SU-DHL-6 (cell line): Measurements from ENCODE around the gene AKAP8L.

Source experiments
- H2AFZ ChIP-seq: fragments of 200-600 bp; sonication (generic); 2 replicates; pipeline ENCODE4 v1.6.1; 2014; ENCODE audit warnings: low read depth, mild to moderate bottlenecking, moderate library complexity, mixed read lengths, antibody characterized with exemption, low read length; ENCODE audit not compliant: severe bottlenecking
- H3F3A ChIP-seq: fragments of 200-600 bp; shearing (Covaris generic); 2 replicates; pipeline ENCODE4 v1.6.0; 2016; ENCODE audit warnings: antibody characterized with exemption, mild to moderate bottlenecking; ENCODE audit not compliant: insufficient read depth
- H3K27ac ChIP-seq: fragments of 200-600 bp; sonication (generic); 2 replicates; pipeline ENCODE4 v1.5.1; 2016; ENCODE audit warnings: low read depth, mild to moderate bottlenecking, low read length, moderate library complexity, mixed read lengths
- H3K27me3 ChIP-seq: fragments of 200-600 bp; sonication (generic), shearing (Covaris generic); 2 replicates; pipeline ENCODE4 v1.6.0; 2014; ENCODE audit warnings: mild to moderate bottlenecking, low read length
- H3K36me3 ChIP-seq: fragments of 200-600 bp; sonication (generic); 2 replicates; pipeline ENCODE4 v1.6.1; 2014; ENCODE audit warnings: mild to moderate bottlenecking, low read length, mixed read lengths
- H3K4me2 ChIP-seq: fragments of 300-600, 200-600 bp; shearing (Covaris generic), sonication (generic); 2 replicates; pipeline ENCODE4 v1.6.0; 2014; ENCODE audit warnings: low read length, low read depth, mild to moderate bottlenecking; ENCODE audit not compliant: poor library complexity, severe bottlenecking
- H3K4me3 ChIP-seq: fragments of 200-600 bp; sonication (generic); 2 replicates; pipeline ENCODE4 v1.5.1; 2014; ENCODE audit warnings: antibody characterized with exemption, low read length, mild to moderate bottlenecking, mixed read lengths; ENCODE audit not compliant: insufficient read depth, poor library complexity, severe bottlenecking
- H3K79me2 ChIP-seq: fragments of 200-600 bp; sonication (generic); 2 replicates; pipeline ENCODE4 v1.6.1; 2014; ENCODE audit warnings: mild to moderate bottlenecking, low read length, moderate library complexity; ENCODE audit not compliant: insufficient read depth
- H3K9ac ChIP-seq: fragments of 200-600 bp; sonication (generic); 2 replicates; pipeline ENCODE4 v1.7.0; 2014; ENCODE audit warnings: mild to moderate bottlenecking, low read length
- H3K9me2 ChIP-seq: fragments of 200-600 bp; sonication (generic); replicated peaks from 2 replicates; pipeline ENCODE4 v1.6.1; 2014; ENCODE audit warnings: low read length; ENCODE audit not compliant: insufficient read depth
- H3K9me3 ChIP-seq: fragments of 200-600 bp; sonication (generic); 2 replicates; pipeline ENCODE4 v1.6.1; 2014; ENCODE audit warnings: low read length, mixed read lengths; ENCODE audit not compliant: insufficient read depth
- H4K20me1 ChIP-seq: fragments of 200-600 bp; sonication (generic); 2 replicates; pipeline ENCODE4 v1.6.1; 2014; ENCODE audit warnings: low read depth, mild to moderate bottlenecking, antibody characterized with exemption, low read length, moderate library complexity, mixed read lengths
- EZH2phosphoT487 ChIP-seq: fragments of 200-600 bp; sonication (generic), shearing (Covaris generic); conservative IDR thresholded peaks from 2 replicates; pipeline ENCODE4 v1.6.1; 2018; ENCODE audit warnings: mild to moderate bottlenecking, antibody characterized with exemption, low read length, moderate library complexity, mixed read lengths
- TF ChIP-seq, protein P1 (sequence below): fragments of 200-600 bp; sonication (generic); IDR thresholded peaks from one replicate; pipeline ENCODE4 v1.5.1; 2017; ENCODE audit warnings: antibody characterized with exemption, mild to moderate bottlenecking, low read length, moderate library complexity; ENCODE audit not compliant: insufficient read depth, poor library complexity, severe bottlenecking

Gene AKAP8L

DNA sequence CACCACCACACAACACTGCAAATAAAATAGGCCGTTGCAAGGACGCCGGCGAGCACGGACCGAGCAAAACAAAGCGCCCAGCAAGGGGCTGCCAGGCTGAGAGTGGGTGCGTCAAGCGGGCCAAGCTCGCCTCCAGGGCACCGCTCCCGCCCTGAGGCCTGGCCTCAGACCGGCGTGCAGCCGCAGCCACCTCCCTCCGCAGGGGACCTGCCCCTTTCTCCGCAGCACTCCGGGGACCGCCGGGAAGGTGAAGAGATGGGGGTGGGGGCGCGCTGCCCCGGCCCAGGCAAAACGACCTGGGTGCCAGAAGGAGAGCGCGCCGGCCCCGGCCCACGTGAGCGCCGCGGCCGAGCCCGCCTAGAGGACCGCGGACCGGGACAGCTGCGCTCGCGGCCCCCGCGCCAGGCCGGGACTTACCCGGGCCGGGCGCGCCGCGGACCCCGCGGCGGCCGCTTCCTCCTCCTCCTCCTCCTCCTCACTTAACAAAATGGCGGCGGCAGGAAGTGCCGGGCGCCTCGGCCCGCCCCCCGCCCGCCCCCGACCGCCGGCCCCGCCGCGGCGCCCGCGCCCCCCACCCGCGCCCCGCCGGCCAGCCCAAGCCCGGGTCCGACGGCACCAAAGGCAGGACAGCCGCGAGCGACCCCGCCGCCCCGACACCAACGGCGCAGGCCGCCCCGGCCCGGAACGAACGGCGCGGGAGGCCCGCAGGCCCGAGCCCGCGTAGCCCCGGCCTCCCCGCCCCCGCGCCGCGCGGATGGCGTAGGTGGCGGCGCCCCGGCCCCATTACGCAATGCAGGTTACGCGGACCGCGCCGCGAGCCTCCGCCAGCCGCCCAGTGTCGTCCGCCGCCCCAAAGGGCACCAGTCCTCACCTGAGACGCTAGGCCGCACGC, 87.1 kb downstream of the AKAP8L start:
- H3K27me3 ChIP-seq = no peaks in the 10 kb centered on the region
- peak overlapping the region; percentile 99 for H3K4me2 ChIP-seq
- H3K36me3 ChIP-seq = no peaks in the 10 kb centered on the region
- no peak overlapping the region for H2AFZ ChIP-seq
- H3K79me2 ChIP-seq = peaks cover 64% of the 10 kb centered on the region
- H3K27ac ChIP-seq = peak overlapping the region; percentile 94
- no peaks in the 10 kb centered on the region for H3K9me2 ChIP-seq
- peak overlapping the region; percentile 85 for H3K9ac ChIP-seq
- H4K20me1 ChIP-seq = peaks cover 38% of the 10 kb centered on the region
- H3K9me3 ChIP-seq = no peaks in the 10 kb centered on the region
- peaks cover 20% of the 10 kb centered on the region for H3F3A ChIP-seq
- peak overlapping the region; percentile 82 for H3K4me3 ChIP-seq
- TF ChIP-seq, protein P1, sequence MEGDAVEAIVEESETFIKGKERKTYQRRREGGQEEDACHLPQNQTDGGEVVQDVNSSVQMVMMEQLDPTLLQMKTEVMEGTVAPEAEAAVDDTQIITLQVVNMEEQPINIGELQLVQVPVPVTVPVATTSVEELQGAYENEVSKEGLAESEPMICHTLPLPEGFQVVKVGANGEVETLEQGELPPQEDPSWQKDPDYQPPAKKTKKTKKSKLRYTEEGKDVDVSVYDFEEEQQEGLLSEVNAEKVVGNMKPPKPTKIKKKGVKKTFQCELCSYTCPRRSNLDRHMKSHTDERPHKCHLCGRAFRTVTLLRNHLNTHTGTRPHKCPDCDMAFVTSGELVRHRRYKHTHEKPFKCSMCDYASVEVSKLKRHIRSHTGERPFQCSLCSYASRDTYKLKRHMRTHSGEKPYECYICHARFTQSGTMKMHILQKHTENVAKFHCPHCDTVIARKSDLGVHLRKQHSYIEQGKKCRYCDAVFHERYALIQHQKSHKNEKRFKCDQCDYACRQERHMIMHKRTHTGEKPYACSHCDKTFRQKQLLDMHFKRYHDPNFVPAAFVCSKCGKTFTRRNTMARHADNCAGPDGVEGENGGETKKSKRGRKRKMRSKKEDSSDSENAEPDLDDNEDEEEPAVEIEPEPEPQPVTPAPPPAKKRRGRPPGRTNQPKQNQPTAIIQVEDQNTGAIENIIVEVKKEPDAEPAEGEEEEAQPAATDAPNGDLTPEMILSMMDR = no peak
- TF ChIP-seq EZH2phosphoT487 = no peak

DNA sequence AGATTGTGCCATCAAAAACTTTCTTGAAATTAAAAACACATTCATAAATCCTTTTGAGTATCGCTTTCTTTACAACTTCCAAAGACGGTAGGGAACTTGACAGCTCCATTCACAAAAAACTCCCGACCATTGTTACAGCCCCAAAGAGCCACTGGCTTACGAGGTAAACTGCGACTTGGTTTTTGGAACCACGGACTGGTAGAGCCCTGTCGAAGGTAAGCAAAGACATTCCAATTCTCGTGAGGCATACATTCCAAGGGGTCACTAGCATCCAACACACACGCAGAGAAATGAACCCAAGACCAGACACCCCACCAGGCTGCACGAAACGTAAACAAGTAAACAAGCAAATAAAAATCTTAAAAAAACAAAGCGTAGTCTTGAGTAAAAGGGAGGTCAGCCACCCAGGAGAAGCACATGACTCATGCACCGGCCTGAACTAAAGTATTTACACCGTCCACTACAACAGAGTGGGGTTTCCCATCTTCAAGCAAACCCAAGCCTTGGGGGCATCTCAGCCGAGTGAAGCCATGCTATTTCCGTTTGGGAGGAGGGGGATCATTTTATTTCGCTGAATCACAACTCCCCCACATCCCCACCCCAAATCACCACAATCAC, 87.9 kb downstream of the AKAP8L start:
- no peaks in the 10 kb centered on the region for H3K9me3 ChIP-seq
- peak overlapping the region; percentile 82 for H3K4me3 ChIP-seq
- TF ChIP-seq, protein P1 = no peak
- no peak for TF ChIP-seq EZH2phosphoT487
- H3K79me2 ChIP-seq = peaks cover 71% of the 10 kb centered on the region
- no peaks in the 10 kb centered on the region for H3K27me3 ChIP-seq
- peak overlapping the region; percentile 85 for H3K9ac ChIP-seq
- H2AFZ ChIP-seq = no peak overlapping the region
- peaks cover 20% of the 10 kb centered on the region for H3F3A ChIP-seq
- H3K4me2 ChIP-seq = peak overlapping the region; percentile 99
- peak overlapping the region; percentile 68 for H3K27ac ChIP-seq
- no peaks in the 10 kb centered on the region for H3K9me2 ChIP-seq
- H3K36me3 ChIP-seq = no peaks in the 10 kb centered on the region
- peaks cover 46% of the 10 kb centered on the region for H4K20me1 ChIP-seq
